Ectodermal cell (in vitro differentiated cells): ENCODE measurements around the gene ACSS3. TPM values are rescaled to one million over a fixed set of nuclear protein-coding genes. Genes with fewer than 3 reads are reported as not detected.
A peak's percentile ranks its signal among the peaks of the same experiment; 100 is the strongest.
"Not testable (repeated sequence)": the region's sequence is repeated elsewhere in the genome, so short reads cannot be mapped to it uniquely, and the experiment has no call there.

Experiments
- H3K27ac ChIP-seq: 2 replicates; pipeline ENCODE4 v1.7.0; 2013; ENCODE audit warnings: mild to moderate bottlenecking, low read depth, low read length; ENCODE audit not compliant: insufficient read depth, poor library complexity, severe bottlenecking
- H3K27me3 ChIP-seq: 2 replicates; pipeline ENCODE4 v1.7.0; 2013; ENCODE audit warnings: mild to moderate bottlenecking, low read length; ENCODE audit not compliant: insufficient read depth, control insufficient read depth, poor library complexity, severe bottlenecking
- H3K36me3 ChIP-seq: one replicate; pipeline ENCODE4 v1.7.0; 2013; ENCODE audit warnings: low read length; ENCODE audit not compliant: control insufficient read depth, insufficient read depth
- H3K4me1 ChIP-seq: one replicate; pipeline ENCODE4 v1.7.0; 2013; ENCODE audit warnings: low read length; ENCODE audit not compliant: control insufficient read depth, insufficient read depth
- H3K4me3 ChIP-seq: 2 replicates; pipeline ENCODE4 v1.7.0; 2013; ENCODE audit warnings: low read depth, low read length, control low read depth; ENCODE audit not compliant: insufficient read depth
- H3K9me3 ChIP-seq: 2 replicates; pipeline ENCODE4 v1.7.0; 2013; ENCODE audit warnings: mild to moderate bottlenecking, low read length, moderate library complexity; ENCODE audit not compliant: control insufficient read depth
- WGBS, 2 experiments: methylation state at CpG; one replicate each; pipeline ENCODE4 v1.1.7; 2013; ENCODE audit warnings: missing lambda C conversion rate in 2 of 2; 5-methylcytosine and 5-hydroxymethylcytosine counted together
- polyA plus RNA-seq, 4 experiments: library from polyadenylated mRNA; stranded (reverse); fragments of 50-300 nt; gene quantifications; one replicate each; pipeline ENCODE4 v1.2.3, GENCODE V29; 2013

Gene ACSS3
- polyA plus RNA-seq (2013, experiment 1 of 4): 20.7 TPM
- 20.4 TPM for polyA plus RNA-seq (2013, experiment 2 of 4)
- 17.6 TPM for polyA plus RNA-seq (2013, experiment 3 of 4)
- polyA plus RNA-seq (2013, experiment 4 of 4): 20.0 TPM

GRCh38 chr12:81077686-81078441 is at the start of gene ACSS3:
TSS of gene ACSS3 (plus strand) at chr12:81078079. CDS start at chr12:81078121, 42 bp downstream.
- Histone ChIP-seq H3K9me3 (no peaks in the 10 kb centered on the region), H3K36me3 (no peaks in the 10 kb centered on the region), H3K27me3 (no peaks in the 10 kb centered on the region), H3K4me1 (peaks cover 6% of the 10 kb centered on the region), H3K4me3 (peak within 1 kb of the TSS; percentile 91), H3K27ac (peak within 1 kb of the TSS; percentile 58)
- 0 to 1% methylated on average over 49 of the region's 49 CpGs for WGBS, 2 experiments

GRCh38 chr12:81034926-81035325 is 43.0 kb upstream of the ACSS3 start:
- no peaks in the 10 kb centered on the region for H3K4me1 ChIP-seq
- H3K27me3 ChIP-seq: no peaks in the 10 kb centered on the region
- no peak overlapping the region for H3K4me3 ChIP-seq
- WGBS, 2 experiments: 90% methylated on average over 1 of the region's 1 CpG; no CpG with 5 or more reads in 1 of the 2 experiments
- no peak overlapping the region for H3K27ac ChIP-seq
- no peaks in the 10 kb centered on the region for H3K36me3 ChIP-seq
- no peaks in the 10 kb centered on the region for H3K9me3 ChIP-seq

- Histone ChIP-seq H3K27me3 (no peaks in the 10 kb centered on the region), H3K36me3 (no peaks in the 10 kb centered on the region), H3K9me3 (no peaks in the 10 kb centered on the region), H3K27ac (no peak overlapping the region), H3K4me3 (no peak overlapping the region), H3K4me1 (no peaks in the 10 kb centered on the region)
- WGBS, 2 experiments: 82 to 91% methylated on average over 1 of the region's 2 CpGs
These were observed 38.6 kb upstream of the ACSS3 start for GRCh38 chr12:81039231-81039630.

GRCh38 chr12:81043979-81044740 is 33.7 kb upstream of the ACSS3 start:
- Histone ChIP-seq H3K27me3 (no peaks in the 10 kb centered on the region), H3K9me3 (no peaks in the 10 kb centered on the region), H3K36me3 (no peaks in the 10 kb centered on the region), H3K4me1 (no peaks in the 10 kb centered on the region), H3K4me3 (no peak overlapping the region), H3K27ac (no peak overlapping the region)
- WGBS, 2 experiments: 100% methylated on average over 1 of the region's 1 CpG

GRCh38 chr12:81064971-81065370 is 12.9 kb upstream of the ACSS3 start:
- not testable (repeated sequence) for H3K4me1 ChIP-seq, H3K36me3 ChIP-seq, H3K27me3 ChIP-seq, H3K4me3 ChIP-seq, H3K9me3 ChIP-seq, H3K27ac ChIP-seq
- WGBS, 2 experiments: 92% methylated on average over 11 of the region's 11 CpGs

- Histone ChIP-seq H3K4me3 (no peak overlapping the region), H3K9me3 (no peaks in the 10 kb centered on the region), H3K27me3 (no peaks in the 10 kb centered on the region), H3K36me3 (no peaks in the 10 kb centered on the region), H3K27ac (no peak overlapping the region), H3K4me1 (no peaks in the 10 kb centered on the region)
These were observed 7.0 kb upstream of the ACSS3 start for GRCh38 chr12:81070846-81071245.

GRCh38 chr12:81075539-81075938 is 2.3 kb upstream of the ACSS3 start:
- WGBS, 2 experiments: 76 to 78% methylated on average over 3 of the region's 3 CpGs
- Histone ChIP-seq H3K27ac (no peak overlapping the region), H3K9me3 (no peaks in the 10 kb centered on the region), H3K4me1 (peaks cover 6% of the 10 kb centered on the region), H3K27me3 (no peaks in the 10 kb centered on the region), H3K4me3 (no peak overlapping the region), H3K36me3 (no peaks in the 10 kb centered on the region)

- Histone ChIP-seq H3K4me1 (peaks cover 6% of the 10 kb centered on the region), H3K9me3 (no peaks in the 10 kb centered on the region), H3K27me3 (no peaks in the 10 kb centered on the region), H3K36me3 (no peaks in the 10 kb centered on the region), H3K27ac (peak overlapping the region; percentile 58), H3K4me3 (peak overlapping the region; percentile 91)
- WGBS, 2 experiments: 1 to 2% methylated on average over 6 of the region's 6 CpGs
These were observed 572 bp upstream of the ACSS3 start for GRCh38 chr12:81077329-81077685.

GRCh38 chr12:81078469-81079196 is 754 bp downstream of the ACSS3 start:
- H3K9me3 ChIP-seq: no peaks in the 10 kb centered on the region

More at GRCh38 chr12:81078469-81079196, 754 bp downstream of the ACSS3 start:
- WGBS, 2 experiments: 12 to 13% methylated on average over 10 of the region's 10 CpGs
- H3K4me3 ChIP-seq: peak overlapping the region; percentile 91
- H3K27ac ChIP-seq: no peak overlapping the region
- H3K4me1 ChIP-seq: peaks cover 6% of the 10 kb centered on the region
- no peaks in the 10 kb centered on the region for H3K27me3 ChIP-seq
- H3K36me3 ChIP-seq: no peaks in the 10 kb centered on the region
